OCI-LY1 (cell line): Measurements from ENCODE around the gene CCDC110.

ENCODE experiments used
- H2AFZ ChIP-seq: fragments of 200-600 bp; sonication (generic), shearing (Covaris generic); 2 replicates; pipeline ENCODE4 v1.6.0; 2014; ENCODE audit warnings: antibody characterized with exemption, mild to moderate bottlenecking, low read length
- H3F3A ChIP-seq: fragments of 200-600 bp; sonication (generic), shearing (Covaris generic); 2 replicates; pipeline ENCODE4 v1.6.0; 2014; ENCODE audit warnings: mild to moderate bottlenecking, antibody characterized with exemption, low read length, moderate library complexity; ENCODE audit not compliant: insufficient read depth
- H3K27ac ChIP-seq: fragments of 200-600 bp; sonication (generic); 2 replicates; pipeline ENCODE4 v1.5.1; 2014; ENCODE audit warnings: low read length, mixed run types, mild to moderate bottlenecking, low read depth; ENCODE audit not compliant: poor library complexity, severe bottlenecking
- H3K27me3 ChIP-seq: fragments of 200-600 bp; sonication (generic); 2 replicates; pipeline ENCODE4 v1.6.0; 2014; ENCODE audit warnings: antibody characterized with exemption, mild to moderate bottlenecking, low read length, moderate library complexity; ENCODE audit not compliant: insufficient read depth
- H3K36me3 ChIP-seq: fragments of 200-600 bp; sonication (generic); 2 replicates; pipeline ENCODE4 v1.6.1; 2014; ENCODE audit warnings: mild to moderate bottlenecking, antibody characterized with exemption, low read length, moderate library complexity, mixed read lengths; ENCODE audit not compliant: insufficient read depth
- H3K4me1 ChIP-seq: fragments of 200-600 bp; sonication (generic); 2 replicates; pipeline ENCODE4 v1.5.1; 2014; ENCODE audit warnings: mild to moderate bottlenecking, low read length, moderate library complexity; ENCODE audit not compliant: insufficient read depth, severe bottlenecking
- H3K4me2 ChIP-seq: fragments of 200-600 bp; sonication (generic), shearing (Covaris generic); 2 replicates; pipeline ENCODE4 v1.6.1; 2014; ENCODE audit warnings: low read length
- H3K4me3 ChIP-seq: fragments of 200-600 bp; sonication (generic); 2 replicates; pipeline ENCODE4 v1.5.1; 2014; ENCODE audit warnings: low read length, low read depth, mild to moderate bottlenecking, mixed read lengths; ENCODE audit not compliant: poor library complexity, severe bottlenecking
- H3K79me2 ChIP-seq: fragments of 200-600 bp; shearing (Covaris generic); 2 replicates; pipeline ENCODE4 v1.6.1; 2016; ENCODE audit warnings: mixed run types, low read length, mixed read lengths; ENCODE audit not compliant: insufficient read depth
- H3K9ac ChIP-seq: fragments of 200-600 bp; sonication (generic), shearing (Covaris generic); 2 replicates; pipeline ENCODE4 v1.6.1; 2014; ENCODE audit warnings: mild to moderate bottlenecking, low read length, mixed read lengths
- H3K9me2 ChIP-seq: fragments of 200-600 bp; sonication (generic), shearing (Covaris generic); 2 replicates; pipeline ENCODE4 v1.6.1; 2014; ENCODE audit warnings: low read depth, mild to moderate bottlenecking, low read length, mixed read lengths
- H3K9me3 ChIP-seq: fragments of 200-600 bp; shearing (Covaris generic); 2 replicates; pipeline ENCODE4 v1.6.1; 2014; ENCODE audit warnings: low read length, mixed read lengths
- H4K20me1 ChIP-seq: fragments of 200-600 bp; sonication (generic), shearing (Covaris generic); 2 replicates; pipeline ENCODE4 v1.6.0; 2016; ENCODE audit warnings: mild to moderate bottlenecking, low read length; ENCODE audit not compliant: insufficient read depth
- CTCF ChIP-seq: fragments of 200-600 bp; sonication (generic), shearing (Covaris generic); IDR thresholded peaks from 2 replicates; pipeline ENCODE4 v1.5.1; 2017; ENCODE audit warnings: mild to moderate bottlenecking, antibody characterized with exemption, low read length, moderate library complexity, mixed read lengths
- EZH2 ChIP-seq: fragments of 200-600 bp; sonication (generic), shearing (Covaris generic); IDR thresholded peaks from 2 replicates; pipeline ENCODE4 v1.8.0; 2017; ENCODE audit warnings: borderline replicate concordance, mixed run types, mild to moderate bottlenecking, antibody characterized with exemption, low read length, moderate library complexity, mixed read lengths

The CCDC110 gene

GRCh38 chr4:185429660-185430059 lies 41.9 kb downstream of the CCDC110 start:
- Histone ChIP-seq H2AFZ (no peak overlapping the region), H4K20me1 (no peaks in the 10 kb centered on the region), H3K79me2 (0 out of 2 replicates have a peak, but pooled peaks cover 2% of the 10 kb centered on the region), H3K4me2 (no peak overlapping the region), H3K27ac (no peak overlapping the region), H3F3A (no peaks in the 10 kb centered on the region), H3K4me3 (no peak overlapping the region), H3K36me3 (no peaks in the 10 kb centered on the region), H3K27me3 (no peaks in the 10 kb centered on the region), H3K9ac (no peak overlapping the region), H3K9me2 (no peaks in the 10 kb centered on the region), H3K4me1 (peaks cover 5% of the 10 kb centered on the region), H3K9me3 (no peaks in the 10 kb centered on the region)
- TF ChIP-seq CTCF: no peak
- no peak for TF ChIP-seq EZH2

GRCh38 chr4:185426960-185427688 lies 44.4 kb downstream of the CCDC110 start:
- TF ChIP-seq EZH2: no peak
- TF ChIP-seq CTCF: no peak
- H3K4me3 ChIP-seq: no peak overlapping the region
- no peak overlapping the region for H3K9ac ChIP-seq
- H3K4me2 ChIP-seq: no peak overlapping the region
- H3K79me2 ChIP-seq: 0 out of 2 replicates have a peak, but pooled peaks cover 7% of the 10 kb centered on the region
- no peaks in the 10 kb centered on the region for H3K27me3 ChIP-seq
- H3K27ac ChIP-seq: no peak overlapping the region
- H2AFZ ChIP-seq: no peak overlapping the region
- peaks cover 3% of the 10 kb centered on the region; the same call in 1 of the 2 replicates for H3K36me3 ChIP-seq
- peaks cover 19% of the 10 kb centered on the region for H3K4me1 ChIP-seq
- H3K9me3 ChIP-seq: no peaks in the 10 kb centered on the region
- H3F3A ChIP-seq: no peaks in the 10 kb centered on the region
- H4K20me1 ChIP-seq: no peaks in the 10 kb centered on the region
- no peaks in the 10 kb centered on the region for H3K9me2 ChIP-seq

- Histone ChIP-seq H3K9me3 (no peaks in the 10 kb centered on the region), H3K4me2 (peak within 1 kb of the TSS; percentile 83), H3K9me2 (no peaks in the 10 kb centered on the region), H3K27me3 (no peaks in the 10 kb centered on the region), H3K4me3 (peak within 1 kb of the TSS; percentile 74), H4K20me1 (no peaks in the 10 kb centered on the region), H3K36me3 (peaks cover 16% of the 10 kb centered on the region), H3K9ac (peak within 1 kb of the TSS; percentile 74), H3K4me1 (peaks cover 19% of the 10 kb centered on the region), H3F3A (no peaks in the 10 kb centered on the region), H3K27ac (peak within 1 kb of the TSS; percentile 51), H3K79me2 (0 out of 2 replicates have a peak, but pooled peaks cover 7% of the 10 kb centered on the region), H2AFZ (0 out of 2 replicates have a peak within 1 kb of the TSS, but pooled peaks have one; percentile 17)
- no peak for TF ChIP-seq CTCF
- TF ChIP-seq EZH2: no peak
Observed at GRCh38 chr4:185425647-185426352, 45.7 kb downstream of the CCDC110 start, which contains the start of gene UFSP2. Gene UFSP2, minus strand, starts transcription at chr4:185425964. Its CDS starts 96 bp downstream, at chr4:185425868.
